ENCODE measurements around the gene SOX5. TPM values are rescaled to one million over a fixed set of nuclear protein-coding genes. Genes with fewer than 3 reads are reported as not detected.
"Not testable (repeated sequence)": the region's sequence is repeated elsewhere in the genome, so short reads cannot be mapped to it uniquely, and the experiment has no call there.

Gene SOX5
- total RNA-seq, 2 donors from 2014 or later: 1.4 to 7.9 TPM

GRCh38 chr12:23843958-23844357 lies 105.5 kb downstream of the SOX5 start:
- Mint-ChIP-seq H3K27me3 (no peaks in the 10 kb centered on the region), H3K4me1 (no peaks in the 10 kb centered on the region), H3K27ac (no peak overlapping the region), H3K9me3 (no peaks in the 10 kb centered on the region), H3K36me3 (ENCODE audit: low read depth) (no peaks in the 10 kb centered on the region), H3K4me3 (no peak overlapping the region)
- no peak for ATAC-seq (replicated peaks)

- no peaks in the 10 kb centered on the region for H3K4me1 Mint-ChIP-seq
- no peak overlapping the region for H3K4me3 Mint-ChIP-seq
- no peaks in the 10 kb centered on the region for H3K27me3 Mint-ChIP-seq
- no peaks in the 10 kb centered on the region for H3K9me3 Mint-ChIP-seq
- H3K27ac Mint-ChIP-seq: no peak overlapping the region
- ATAC-seq (replicated peaks): no peak
- no peaks in the 10 kb centered on the region for H3K36me3 Mint-ChIP-seq (ENCODE audit: low read depth)
Observed at GRCh38 chr12:23834076-23834475, 115.4 kb downstream of the SOX5 start.

GRCh38 chr12:23831739-23832138 lies 117.7 kb downstream of the SOX5 start:
- Mint-ChIP-seq H3K4me1 (no peaks in the 10 kb centered on the region), H3K9me3 (no peaks in the 10 kb centered on the region), H3K4me3 (no peak overlapping the region), H3K36me3 (ENCODE audit: low read depth) (no peaks in the 10 kb centered on the region), H3K27me3 (no peaks in the 10 kb centered on the region), H3K27ac (no peak overlapping the region)
- ATAC-seq (replicated peaks): no peak

GRCh38 chr12:23830210-23830609 lies 119.3 kb downstream of the SOX5 start:
- Mint-ChIP-seq H3K27ac (no peak overlapping the region), H3K9me3 (no peaks in the 10 kb centered on the region)

GRCh38 chr12:23827353-23827752 lies 122.1 kb downstream of the SOX5 start:
- ATAC-seq (replicated peaks): no peak
- no peaks in the 10 kb centered on the region for H3K4me1 Mint-ChIP-seq
- H3K9me3 Mint-ChIP-seq: no peaks in the 10 kb centered on the region
- no peak overlapping the region for H3K4me3 Mint-ChIP-seq
- H3K36me3 Mint-ChIP-seq (ENCODE audit: low read depth): no peaks in the 10 kb centered on the region
- no peak overlapping the region for H3K27ac Mint-ChIP-seq
- H3K27me3 Mint-ChIP-seq: no peaks in the 10 kb centered on the region

More at GRCh38 chr12:23830210-23830609, 119.3 kb downstream of the SOX5 start:
- Mint-ChIP-seq H3K4me1 (no peaks in the 10 kb centered on the region), H3K27me3 (no peaks in the 10 kb centered on the region), H3K4me3 (no peak overlapping the region), H3K36me3 (ENCODE audit: low read depth) (no peaks in the 10 kb centered on the region)
- no peak for ATAC-seq (replicated peaks)

- not testable (repeated sequence) for H3K4me1 Mint-ChIP-seq; H3K4me3 Mint-ChIP-seq; H3K27me3 Mint-ChIP-seq; H3K27ac Mint-ChIP-seq; H3K36me3 Mint-ChIP-seq (ENCODE audit: low read depth); ATAC-seq (replicated peaks); H3K9me3 Mint-ChIP-seq
Observed at GRCh38 chr12:23825124-23825523, 124.3 kb downstream of the SOX5 start.

GRCh38 chr12:23824358-23824757 lies 125.1 kb downstream of the SOX5 start:
- Mint-ChIP-seq H3K36me3 (ENCODE audit: low read depth) (no peaks in the 10 kb centered on the region), H3K9me3 (no peaks in the 10 kb centered on the region), H3K27me3 (no peaks in the 10 kb centered on the region), H3K4me1 (no peaks in the 10 kb centered on the region), H3K4me3 (no peak overlapping the region), H3K27ac (no peak overlapping the region)
- no peak for ATAC-seq (replicated peaks)

GRCh38 chr12:23822883-23823282 lies 126.6 kb downstream of the SOX5 start:
- H3K4me1 Mint-ChIP-seq; H3K9me3 Mint-ChIP-seq; H3K4me3 Mint-ChIP-seq; H3K36me3 Mint-ChIP-seq (ENCODE audit: low read depth); ATAC-seq (replicated peaks); H3K27ac Mint-ChIP-seq; H3K27me3 Mint-ChIP-seq: not testable (repeated sequence)

- no peak overlapping the region for H3K27ac Mint-ChIP-seq
- no peaks in the 10 kb centered on the region for H3K4me1 Mint-ChIP-seq
- no peaks in the 10 kb centered on the region for H3K36me3 Mint-ChIP-seq (ENCODE audit: low read depth)
- H3K9me3 Mint-ChIP-seq: no peaks in the 10 kb centered on the region
- no peak overlapping the region for H3K4me3 Mint-ChIP-seq
- no peaks in the 10 kb centered on the region for H3K27me3 Mint-ChIP-seq
- ATAC-seq (replicated peaks): no peak
Observed at GRCh38 chr12:23817345-23817744, 132.1 kb downstream of the SOX5 start.

GRCh38 chr12:23816394-23816851 lies 133.0 kb downstream of the SOX5 start:
- no peaks in the 10 kb centered on the region for H3K9me3 Mint-ChIP-seq
- H3K36me3 Mint-ChIP-seq (ENCODE audit: low read depth): no peaks in the 10 kb centered on the region
- ATAC-seq (replicated peaks): no peak
- no peak overlapping the region for H3K27ac Mint-ChIP-seq
- no peaks in the 10 kb centered on the region for H3K27me3 Mint-ChIP-seq
- no peaks in the 10 kb centered on the region for H3K4me1 Mint-ChIP-seq
- no peak overlapping the region for H3K4me3 Mint-ChIP-seq

GRCh38 chr12:23815810-23816209 lies 133.7 kb downstream of the SOX5 start:
- Mint-ChIP-seq H3K36me3 (ENCODE audit: low read depth) (no peaks in the 10 kb centered on the region), H3K4me1 (no peaks in the 10 kb centered on the region), H3K4me3 (no peak overlapping the region), H3K27me3 (no peaks in the 10 kb centered on the region), H3K9me3 (no peaks in the 10 kb centered on the region), H3K27ac (no peak overlapping the region)
- no peak for ATAC-seq (replicated peaks)

GRCh38 chr12:23813206-23813605 lies 136.3 kb downstream of the SOX5 start:
- ATAC-seq (replicated peaks): no peak
- H3K36me3 Mint-ChIP-seq (ENCODE audit: low read depth): no peaks in the 10 kb centered on the region
- no peak overlapping the region for H3K27ac Mint-ChIP-seq
- no peaks in the 10 kb centered on the region for H3K4me1 Mint-ChIP-seq
- H3K4me3 Mint-ChIP-seq: no peak overlapping the region
- no peaks in the 10 kb centered on the region for H3K27me3 Mint-ChIP-seq
- H3K9me3 Mint-ChIP-seq: no peaks in the 10 kb centered on the region

- Mint-ChIP-seq H3K4me3 (no peak overlapping the region), H3K27ac (no peak overlapping the region), H3K9me3 (no peaks in the 10 kb centered on the region), H3K4me1 (no peaks in the 10 kb centered on the region), H3K36me3 (ENCODE audit: low read depth) (no peaks in the 10 kb centered on the region), H3K27me3 (no peaks in the 10 kb centered on the region)
- no peak for ATAC-seq (replicated peaks)
Observed at GRCh38 chr12:23810329-23810902, 139.1 kb downstream of the SOX5 start.

- no peak for ATAC-seq (replicated peaks)
- no peak overlapping the region for H3K4me3 Mint-ChIP-seq
- H3K4me1 Mint-ChIP-seq: no peaks in the 10 kb centered on the region
- H3K9me3 Mint-ChIP-seq: no peaks in the 10 kb centered on the region
- no peaks in the 10 kb centered on the region for H3K36me3 Mint-ChIP-seq (ENCODE audit: low read depth)
- H3K27me3 Mint-ChIP-seq: no peaks in the 10 kb centered on the region
- no peak overlapping the region for H3K27ac Mint-ChIP-seq
Observed at GRCh38 chr12:23803540-23803939, 145.9 kb downstream of the SOX5 start.

GRCh38 chr12:23795494-23795893 lies 154.0 kb downstream of the SOX5 start:
- Mint-ChIP-seq H3K4me3 (no peak overlapping the region), H3K27me3 (no peaks in the 10 kb centered on the region), H3K36me3 (ENCODE audit: low read depth) (no peaks in the 10 kb centered on the region), H3K9me3 (peaks cover 3% of the 10 kb centered on the region), H3K27ac (no peak overlapping the region), H3K4me1 (no peaks in the 10 kb centered on the region)
- no peak for ATAC-seq (replicated peaks)

GRCh38 chr12:23781118-23781517 lies 168.4 kb downstream of the SOX5 start:
- H3K27me3 Mint-ChIP-seq: no peaks in the 10 kb centered on the region
- no peak overlapping the region for H3K4me3 Mint-ChIP-seq
- H3K36me3 Mint-ChIP-seq (ENCODE audit: low read depth): no peaks in the 10 kb centered on the region
- no peak for ATAC-seq (replicated peaks)
- H3K27ac Mint-ChIP-seq: no peak overlapping the region
- H3K9me3 Mint-ChIP-seq: peaks cover 6% of the 10 kb centered on the region
- no peaks in the 10 kb centered on the region for H3K4me1 Mint-ChIP-seq

All from activated T-helper 17 cell treated with anti-CD3 and anti-CD28 coated beads, Interleukin-2, amount 50 U/mL, for 72 hours (primary cell).